K562 (cell line): ENCODE data around the gene REPS1. TPM values are rescaled to one million over a fixed set of nuclear protein-coding genes. Genes with fewer than 3 reads are reported as not detected.

Source experiments
- ATAC-seq: fragments of 200-7000 bp; cut with Tn5 transposase; 3 replicates; pipeline ENCODE4 v1.9.1; 2020; ENCODE audit warnings: moderate library complexity
- BruUV-seq: library from RNA; stranded (reverse); fragments of 400-500 nt; replicated peaks from 2 replicates; lab custom pipeline; 2021; lab: Mats Ljungman, UMichigan
- CTCF ChIA-PET: fragments of 300-600 bp; formaldehyde crosslinking; extraction: SDS; loops from one replicate; lab custom pipeline; 2021; ENCODE audit warnings: low intra/inter-chr PET ratio; lab: Yijun Ruan, JAX
- POLR2A ChIA-PET: fragments of 300-600, 350-650 bp; sonication (Branson Sonifier 250); formaldehyde crosslinking; extraction: SDS; loops from one replicate; lab custom pipeline; 2021; ENCODE audit warnings: antibody characterized with exemption, inconsistent platforms; lab: Yijun Ruan, JAX
- DNase-seq, 4 experiments: peaks; one replicate each; pipeline versions ENCODE4 v3.0.0 to v3.0.0-alpha.2; 2011 to 2018; ENCODE audit warnings: low spot score in 3 of 4, mixed read lengths in 3 of 4; ENCODE audit errors: extremely low read depth in 1 of 4
- FAIRE-seq: peaks from 2 replicates; lab custom pipeline; 2011; peaks lifted over from hg19 to GRCh38; lab: Jason Lieb, UNC
- H2AFZ ChIP-seq: 2 replicates; pipeline ENCODE4 v1.6.0; 2011; ENCODE audit warnings: low read depth, low read length, control low read depth, inconsistent platforms
- H3K27ac ChIP-seq: fragments of 200-600 bp; 3 replicates; pipeline ENCODE4 v1.8.0; 2011; ENCODE audit warnings: low read depth, mild to moderate bottlenecking, control low read depth, inconsistent platforms, low read length, moderate library complexity, mixed read lengths; ENCODE audit errors: extremely low read depth
- H3K27me3 ChIP-seq, 2 experiments: fragments of 300-600 bp in 1 of 2; 2 replicates in 1 of 2; 3 replicates in 1 of 2; pipeline versions ENCODE4 v1.6.0 to v1.8.0; 2011; ENCODE audit warnings: inconsistent platforms in 2 of 2, low read length in 2 of 2, mild to moderate bottlenecking in 1 of 2, mixed read lengths in 1 of 2, moderate library complexity in 1 of 2; ENCODE audit not compliant: control insufficient read depth in 2 of 2, insufficient read depth in 2 of 2
- H3K36me3 ChIP-seq: fragments of 300-600 bp; 3 replicates; pipeline ENCODE4 v1.8.0; 2011; ENCODE audit warnings: mild to moderate bottlenecking, low read length, inconsistent platforms; ENCODE audit not compliant: control insufficient read depth, insufficient read depth
- H3K4me1 ChIP-seq, 2 experiments: fragments of 200-600 bp in 1 of 2; replicated peaks in 1 of 2; 2 replicates in 1 of 2; 3 replicates in 1 of 2; pipeline versions ENCODE4 v1.5.1 to v1.8.0; 2011; ENCODE audit warnings: inconsistent platforms in 2 of 2, low read length in 2 of 2, mild to moderate bottlenecking in 1 of 2, mixed read lengths in 1 of 2, moderate library complexity in 1 of 2; ENCODE audit not compliant: control insufficient read depth in 2 of 2, insufficient read depth in 2 of 2
- H3K4me2 ChIP-seq: 2 replicates; pipeline ENCODE4 v1.6.1; 2011; ENCODE audit warnings: low read length, control low read depth, inconsistent platforms, mixed read lengths; ENCODE audit not compliant: insufficient read depth
- H3K4me3 ChIP-seq: fragments of 200-600 bp; sonication (generic), shearing (Covaris generic); 2 replicates; pipeline ENCODE4 v1.5.1; 2016; ENCODE audit warnings: control low read depth, inconsistent platforms
- H3K79me2 ChIP-seq: fragments of 200-600 bp; 3 replicates; pipeline ENCODE4 v1.8.0; 2011; ENCODE audit warnings: low read length, inconsistent platforms; ENCODE audit not compliant: control insufficient read depth, insufficient read depth
- H3K9ac ChIP-seq, 2 experiments: 2 replicates each; pipeline versions ENCODE4 v1.6.0 to v1.6.1; 2011; ENCODE audit warnings: low read depth in 2 of 2, low read length in 2 of 2, control low read depth in 1 of 2, inconsistent platforms in 1 of 2, mild to moderate bottlenecking in 1 of 2, mixed read lengths in 1 of 2; ENCODE audit not compliant: insufficient read depth in 1 of 2
- H3K9me1 ChIP-seq: one replicate; pipeline ENCODE4 v1.6.0; 2011; ENCODE audit warnings: inconsistent platforms, mild to moderate bottlenecking, low read length, moderate library complexity; ENCODE audit not compliant: control insufficient read depth, insufficient read depth
- H3K9me3 ChIP-seq: replicated peaks from 2 replicates; pipeline ENCODE4 v1.5.1; 2011; ENCODE audit warnings: low read depth, low read length, inconsistent platforms; ENCODE audit not compliant: control insufficient read depth, insufficient read depth
- H4K20me1 ChIP-seq: replicated peaks from 2 replicates; pipeline ENCODE4 v1.6.1; 2011; ENCODE audit warnings: low read length, inconsistent platforms, mixed read lengths; ENCODE audit not compliant: control insufficient read depth, insufficient read depth
- ARID3A ChIP-seq: IDR thresholded peaks from 2 replicates; pipeline ENCODE4 v1.6.1; 2012; ENCODE audit warnings: low read depth, low read length, improper control_type of control experiment, borderline replicate concordance
- FIP1L1 ChIP-seq: fragments of 200-400 bp; formaldehyde crosslinking; IDR thresholded peaks from 2 replicates; pipeline ENCODE4 v1.6.1; 2018; ENCODE audit warnings: mild to moderate bottlenecking, low read depth, low read length; ENCODE audit not compliant: poor library complexity, severe bottlenecking
- HSF4 ChIP-seq: fragments of 250-450 bp; sonication (Bioruptor Pico); IDR thresholded peaks from 2 replicates; pipeline ENCODE4 v2.1.2; 2022; ENCODE audit warnings: mild to moderate bottlenecking, moderate library complexity, borderline replicate concordance
- MCM2 ChIP-seq: fragments of 450-650 bp; IDR thresholded peaks from 2 replicates; pipeline ENCODE4 v1.6.1; 2017; ENCODE audit warnings: low read depth, mild to moderate bottlenecking
- MXI1 ChIP-seq: IDR thresholded peaks from 2 replicates; pipeline ENCODE4 v1.6.1; 2011; ENCODE audit warnings: low read depth, mild to moderate bottlenecking, improper control_type of control experiment, low read length
- NFYB ChIP-seq: IDR thresholded peaks from 2 replicates; pipeline ENCODE4 v1.6.1; 2011; ENCODE audit warnings: mild to moderate bottlenecking, moderate library complexity; ENCODE audit not compliant: insufficient read length; ENCODE audit errors: extremely low read depth
- PML ChIP-seq: IDR thresholded peaks from 2 replicates; pipeline ENCODE4 v1.6.1; 2012; ENCODE audit warnings: low read length, inconsistent platforms
- SIX5 ChIP-seq, 2 experiments: IDR thresholded peaks; 2 replicates each; pipeline ENCODE4 v1.6.1; 2011; ENCODE audit warnings: low read length in 2 of 2, borderline replicate concordance in 1 of 2, low read depth in 1 of 2, mild to moderate bottlenecking in 1 of 2, moderate library complexity in 1 of 2; ENCODE audit not compliant: insufficient read depth in 1 of 2
- TFE3 ChIP-seq: fragments of 450-650 bp; formaldehyde crosslinking; IDR thresholded peaks from 2 replicates; pipeline ENCODE4 v1.4.0; 2020; ENCODE audit warnings: mild to moderate bottlenecking, mixed read lengths
- ZKSCAN8 ChIP-seq: fragments of 200-800 bp; sonication (Bioruptor generic); IDR thresholded peaks from 2 replicates; pipeline ENCODE4 v1.6.1; 2016; ENCODE audit warnings: missing genetic modification characterization, missing compliant biosample characterization
- ZNF444 ChIP-seq: fragments of 250-450 bp; sonication (Bioruptor Pico); IDR thresholded peaks from 2 replicates; pipeline ENCODE4 v1.4.0; 2020; ENCODE audit warnings: mild to moderate bottlenecking, moderate library complexity
- ZNF584 ChIP-seq: fragments of 200-800 bp; sonication (Bioruptor generic); IDR thresholded peaks from 2 replicates; pipeline ENCODE4 v1.6.1; 2016; ENCODE audit warnings: low read depth, mild to moderate bottlenecking, missing genetic modification characterization, missing compliant biosample characterization
- ZNF785 ChIP-seq: fragments of 250-450 bp; sonication (Bioruptor Pico); IDR thresholded peaks from 2 replicates; pipeline ENCODE4 v1.4.0; 2020; ENCODE audit warnings: mild to moderate bottlenecking
- WGBS: fragments of 100-300 bp; shearing (Covaris generic); methylation state at CpG from one replicate; pipeline ENCODE4 v1.1.6; 2016; ENCODE audit warnings: low coverage, mixed read lengths; ENCODE audit not compliant: insufficient coverage; ENCODE audit errors: missing lambda C conversion rate; 5-methylcytosine and 5-hydroxymethylcytosine counted together
- in situ Hi-C: fragments of 300-500 bp; cut with MboI; formaldehyde crosslinking; loops from 4 replicates; pipeline ENCODE4 v1.15.0; 2018; ENCODE audit warnings: inconsistent platforms, mixed read lengths
- intact Hi-C: fragments of 100-400 bp; cut with micrococcal nuclease; formaldehyde crosslinking; loops from 2 replicates; pipeline ENCODE4 v1.14.2; 2022
- polyA plus RNA-seq, 8 experiments: library from polyadenylated mRNA; depleted of rRNA in 4 of 8; stranded (reverse) in 5 of 8; unstranded in 3 of 8; fragments of >200 nt; fragmentation: Nextera tagmentation in 2 of 8; fragmentation: Illumina TruSeq in 1 of 8; extraction: Ambion mirVana in 2 of 8; extraction: Trizol in 1 of 8; gene quantifications; 2 replicates each; pipeline versions ENCODE4 v1.2.1 to v1.2.3, GENCODE V29; 2011 to 2014; ENCODE audit warnings: inconsistent platforms in 1 of 8, missing spikeins in 1 of 8
- total RNA-seq, 7 experiments: library from RNA; depleted of rRNA in 6 of 7; stranded (reverse); fragments of >200 nt in 6 of 7; fragmentation: Illumina TruSeq in 2 of 7; extraction: Trizol in 2 of 7; gene quantifications; 2 replicates each; pipeline versions ENCODE4 v1.2.1 to v1.2.3, GENCODE V29; 2011 to 2021; ENCODE audit warnings: low replicate concordance in 1 of 7
- TF ChIP-seq, protein P1 (sequence below): fragments of 250-450 bp; sonication (Bioruptor Pico); IDR thresholded peaks from 2 replicates; pipeline ENCODE4 v1.5.0; 2021

REPS1 gene
- total and polyA plus RNA-seq, 9 of the 15 experiments (the other 6 are each of a cell fraction or from before 2014, with no cell fraction given): 7.9 to 36.0 (median 27.8) TPM

- TF ChIP-seq ARID3A (no peak), MCM2 (no peak)
Observed at GRCh38 chr6:138966870-138967269, 21.2 kb downstream of the REPS1 start (continued).

DNA sequence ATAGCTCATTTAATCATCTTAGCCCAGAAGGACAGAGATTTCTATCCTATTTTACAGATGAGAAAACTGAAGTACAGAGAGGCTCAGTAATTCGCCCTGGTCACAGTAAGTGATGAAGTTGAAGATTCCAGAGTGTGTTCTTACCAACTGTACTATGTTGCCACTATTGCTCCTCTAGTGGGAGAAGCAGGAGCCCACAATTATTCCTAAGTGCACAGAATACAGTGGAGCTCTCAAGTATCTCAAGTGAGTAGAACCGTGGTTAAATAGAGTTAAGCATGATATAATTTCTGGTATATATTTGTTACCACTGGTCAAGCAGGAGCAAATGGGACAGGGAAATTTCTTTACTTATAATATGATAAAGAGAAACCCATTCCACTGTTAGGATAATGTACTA is 22.1 kb downstream of the REPS1 start:
- Histone ChIP-seq H3K9me1 (no peaks in the 10 kb centered on the region), H3K9me3 (no peaks in the 10 kb centered on the region), H3K27ac (no peak overlapping the region), H3K36me3 (no peaks in the 10 kb centered on the region), H3K79me2 (peaks cover 6% of the 10 kb centered on the region; the same call in 1 of the 3 replicates), H3K27me3 (no peaks in the 10 kb centered on the region), H3K4me1 (no peaks in the 10 kb centered on the region), H2AFZ (no peak overlapping the region), H3K9ac (no peak overlapping the region), H3K4me2 (no peak overlapping the region), H4K20me1 (no peaks in the 10 kb centered on the region), H3K4me3 (no peak overlapping the region)
- in situ Hi-C loops (no loop called here), intact Hi-C loops (no loop called here)
- WGBS: 89% methylated on average over 2 of the region's 2 CpGs
- ATAC-seq (peak; percentile 63; the same call in 2 of the 3 replicates), FAIRE-seq (no peak), DNase-seq (no peak)
- ChIA-PET CTCF (no interaction called here), POLR2A (no interaction called here)
- BruUV-seq: no TSS peak
- TF ChIP-seq NFYB (no peak), ZNF785 (CRISPR knock-in tag) (no peak), HSF4 (CRISPR knock-in tag) (no peak), ZNF444 (CRISPR knock-in tag) (no peak), ZNF584 (no peak), TFE3 (CRISPR knock-in tag) (no peak), ZKSCAN8 (CRISPR knock-in tag) (no peak), PML (no peak), MXI1 (no peak), FIP1L1 (no peak), SIX5 (IDR thresholded peaks at IDR 0.05; ENCODE audit: borderline replicate concordance in 1 of 2, insufficient read depth in 1 of 2, low read depth in 1 of 2, low read length in 2 of 2) (no peak)
- TF ChIP-seq, protein P1, sequence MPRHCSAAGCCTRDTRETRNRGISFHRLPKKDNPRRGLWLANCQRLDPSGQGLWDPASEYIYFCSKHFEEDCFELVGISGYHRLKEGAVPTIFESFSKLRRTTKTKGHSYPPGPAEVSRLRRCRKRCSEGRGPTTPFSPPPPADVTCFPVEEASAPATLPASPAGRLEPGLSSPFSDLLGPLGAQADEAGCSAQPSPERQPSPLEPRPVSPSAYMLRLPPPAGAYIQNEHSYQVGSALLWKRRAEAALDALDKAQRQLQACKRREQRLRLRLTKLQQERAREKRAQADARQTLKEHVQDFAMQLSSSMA (CRISPR knock-in tag): no peak
